Measurements from ENCODE around the gene ACP4. TPM values are rescaled to one million over a fixed set of nuclear protein-coding genes. Genes with fewer than 3 reads are reported as not detected.
"Not testable (repeated sequence)": the region's sequence is repeated elsewhere in the genome, so short reads cannot be mapped to it uniquely, and the experiment has no call there.

The ACP4 gene
- total RNA-seq, 4 donors from 2014 or later = not detected

GRCh38 chr19:50759886-50760285 is 30.3 kb upstream of the ACP4 start:
- TF ChIP-seq CTCF (IDR thresholded peaks at IDR 0.05; ENCODE audit: low read depth) = no peak

GRCh38 chr19:50764409-50764808 is 25.8 kb upstream of the ACP4 start:
- no peak for TF ChIP-seq CTCF (IDR thresholded peaks at IDR 0.05; ENCODE audit: low read depth)

- TF ChIP-seq CTCF (IDR thresholded peaks at IDR 0.05; ENCODE audit: low read depth) = no peak
Observed at GRCh38 chr19:50768277-50768676, 21.9 kb upstream of the ACP4 start.

GRCh38 chr19:50770164-50770563 is 20.1 kb upstream of the ACP4 start, which contains the start of gene GPR32:
GPR32 (plus strand) TSS chr19:50770464; CDS start chr19:50770601, 137 bp downstream.
- TF ChIP-seq CTCF (IDR thresholded peaks at IDR 0.05; ENCODE audit: low read depth) = not testable (repeated sequence)

- no peak for TF ChIP-seq CTCF (IDR thresholded peaks at IDR 0.05; ENCODE audit: low read depth)
Observed at GRCh38 chr19:50770888-50771287, 19.3 kb upstream of the ACP4 start.

GRCh38 chr19:50772476-50772875 is 17.7 kb upstream of the ACP4 start:
- no peak for TF ChIP-seq CTCF (IDR thresholded peaks at IDR 0.05; ENCODE audit: low read depth)

GRCh38 chr19:50776131-50776530 is 14.1 kb upstream of the ACP4 start:
- TF ChIP-seq CTCF (IDR thresholded peaks at IDR 0.05; ENCODE audit: low read depth) = no peak
